GM19023 (cell line): ENCODE data around the gene RECQL5.

Source experiments
- ATAC-seq: cut with Tn5 transposase; IDR thresholded peaks from one replicate; pipeline ENCODE4 v1.9.1; 2021; ENCODE audit warnings: mild to moderate bottlenecking, moderate library complexity; ENCODE audit not compliant: unreplicated experiment

Gene RECQL5

GRCh38 chr17:75634754-75635609, 32.0 kb downstream of the RECQL5 start:
- ATAC-seq: no peak

- ATAC-seq: no peak
Observed at GRCh38 chr17:75634376-75634740, 32.6 kb downstream of the RECQL5 start.

DNA sequence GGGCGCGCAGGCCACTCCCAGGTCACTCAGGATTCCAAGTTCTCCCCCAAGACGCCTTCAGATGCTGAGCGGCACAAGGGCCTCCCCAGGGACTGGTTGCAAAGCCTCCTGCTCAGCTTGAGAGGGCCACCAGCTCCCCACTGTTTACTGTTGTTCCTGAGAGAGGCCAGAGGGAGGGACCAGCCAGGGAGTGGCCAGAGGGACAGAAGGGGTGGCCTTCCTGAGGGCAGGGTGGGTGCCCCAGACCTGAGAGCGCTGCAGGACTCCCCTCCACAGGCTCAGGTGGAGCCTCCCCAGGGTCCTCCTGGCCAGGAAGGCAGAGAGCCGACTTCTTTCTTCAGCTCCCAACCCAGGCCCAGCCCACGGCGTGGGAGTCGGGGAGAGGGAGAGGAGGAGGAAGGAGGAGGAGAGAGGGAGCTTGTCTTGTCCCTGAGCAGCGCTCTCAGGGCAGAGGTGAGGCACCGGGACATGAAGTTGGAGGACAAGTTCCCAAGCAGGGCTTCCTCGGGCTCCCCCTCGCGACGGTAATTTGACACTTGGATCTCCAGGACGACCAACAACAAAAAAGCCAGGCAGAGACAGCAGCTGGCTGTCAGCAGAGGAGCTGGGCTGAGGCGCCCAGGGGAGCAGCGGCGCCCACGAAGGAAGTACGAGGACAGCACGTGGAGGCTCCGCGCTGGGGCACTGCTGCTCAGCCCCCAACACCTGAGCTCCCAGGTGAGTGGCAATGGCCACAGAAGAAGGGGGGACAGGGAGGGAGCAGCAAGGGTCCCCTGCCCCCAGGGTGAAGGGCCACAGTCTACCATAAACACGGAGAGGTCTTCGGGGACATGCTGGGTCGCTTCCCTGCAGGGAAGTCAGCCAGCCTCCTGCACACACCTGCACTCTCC, 33.2 kb downstream of the RECQL5 start:
- ATAC-seq: no peak

- ATAC-seq: no peak
Observed at GRCh38 chr17:75632863-75633485, 34.0 kb downstream of the RECQL5 start, which contains the start of gene SMIM5. SMIM5 (plus strand) TSS chr17:75633434; CDS start chr17:75640202, 6,768 bp downstream.

DNA sequence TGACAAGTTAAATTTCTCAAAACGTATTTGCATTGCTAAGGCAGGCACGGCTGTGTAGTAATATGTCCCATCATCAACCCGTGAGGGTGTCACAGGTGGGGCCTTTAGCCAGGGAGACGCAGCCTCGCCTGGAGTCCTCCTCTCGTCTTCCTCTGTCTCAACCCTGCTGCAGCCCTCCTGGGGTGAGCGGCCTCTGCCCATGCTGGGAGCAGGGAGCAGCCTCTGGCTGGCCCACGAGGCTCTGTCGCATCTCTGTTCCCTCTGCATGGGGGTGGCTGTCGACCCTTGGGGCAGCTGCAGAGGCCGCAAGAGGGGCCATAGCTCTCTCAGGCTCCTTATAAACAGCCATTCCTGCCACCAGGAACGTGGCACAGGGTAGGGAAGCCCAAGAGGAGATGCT, 34.5 kb downstream of the RECQL5 start:
- ATAC-seq: no peak

- ATAC-seq: no peak
Observed at GRCh38 chr17:75631353-75631752, 35.6 kb downstream of the RECQL5 start.

GRCh38 chr17:75630071-75630917, 36.7 kb downstream of the RECQL5 start:
- no peak for ATAC-seq

DNA sequence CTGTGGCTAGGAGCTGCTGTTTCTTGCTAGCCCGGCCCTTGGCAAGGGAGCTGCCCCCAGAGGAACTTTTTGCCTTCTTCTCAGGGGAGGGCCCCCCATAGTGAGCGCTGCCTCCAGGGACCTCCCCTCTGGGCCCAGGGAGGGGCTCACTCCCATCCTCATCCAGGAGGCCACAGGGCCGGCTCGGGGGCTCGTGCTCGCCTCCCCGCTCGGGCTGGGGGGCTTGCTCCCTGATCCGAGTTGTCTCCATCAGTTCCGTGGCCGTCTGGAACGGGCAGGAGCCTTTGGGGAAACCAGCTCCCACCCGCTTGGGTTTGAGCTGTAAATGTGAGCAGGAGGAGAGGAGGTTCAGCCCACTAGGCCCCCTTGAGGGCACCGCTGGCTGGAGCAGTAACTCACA, 37.8 kb downstream of the RECQL5 start:
- no peak for ATAC-seq

GRCh38 chr17:75628425-75628824, 38.5 kb downstream of the RECQL5 start:
- no peak for ATAC-seq

DNA sequence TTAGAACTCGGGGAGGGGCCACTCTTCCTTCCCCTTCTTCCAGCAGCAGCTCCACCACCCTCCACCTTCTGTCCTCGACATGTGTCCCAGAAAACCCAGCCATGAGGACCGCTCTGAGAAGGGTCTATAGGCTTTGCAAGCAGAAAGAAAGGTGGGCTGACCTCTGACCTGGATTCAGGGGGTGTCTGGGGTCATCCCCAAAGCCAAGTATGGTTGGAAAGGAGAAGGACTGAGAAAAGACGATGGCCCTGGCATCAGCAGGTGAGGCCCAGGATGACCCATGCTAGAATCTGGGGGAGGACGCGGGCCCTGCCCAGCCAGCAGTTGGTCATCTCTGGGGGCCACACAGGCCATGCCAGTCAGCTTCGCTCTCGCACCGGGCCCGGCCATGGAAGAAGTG, 39.9 kb downstream of the RECQL5 start:
- ATAC-seq: no peak

DNA sequence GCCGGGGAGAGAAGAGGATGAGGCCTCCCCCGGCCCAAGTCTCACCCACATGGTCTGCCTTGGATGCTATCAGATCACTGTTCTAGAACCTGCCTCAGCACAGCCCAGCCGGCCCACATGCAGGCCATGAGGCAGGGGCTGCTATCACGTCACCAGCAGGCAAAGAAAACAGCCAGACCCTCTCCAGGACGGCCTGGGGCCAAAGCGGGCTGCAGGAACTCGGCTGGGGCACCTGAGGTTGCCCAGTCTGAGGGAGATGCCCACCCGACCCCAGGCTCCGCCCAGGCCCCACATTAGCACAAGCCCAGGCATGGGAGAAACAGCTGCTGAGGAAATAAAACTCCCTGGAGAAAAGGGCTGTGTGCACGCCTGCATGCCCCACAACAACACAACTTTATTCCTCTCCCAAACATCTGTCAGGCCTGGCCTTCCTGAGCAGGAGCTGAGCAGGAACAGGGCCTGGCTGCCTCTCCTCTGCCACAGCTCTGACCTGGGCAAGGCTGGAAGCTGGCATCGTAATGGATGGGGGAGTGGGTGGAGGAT, 40.4 kb downstream of the RECQL5 start:
- no peak for ATAC-seq

- ATAC-seq: no peak
Observed at GRCh38 chr17:75625813-75626486, 41.0 kb downstream of the RECQL5 start.

GRCh38 chr17:75624714-75625345, 42.1 kb downstream of the RECQL5 start:
- no peak for ATAC-seq

GRCh38 chr17:75624021-75624420, 42.9 kb downstream of the RECQL5 start:
- ATAC-seq: no peak

DNA sequence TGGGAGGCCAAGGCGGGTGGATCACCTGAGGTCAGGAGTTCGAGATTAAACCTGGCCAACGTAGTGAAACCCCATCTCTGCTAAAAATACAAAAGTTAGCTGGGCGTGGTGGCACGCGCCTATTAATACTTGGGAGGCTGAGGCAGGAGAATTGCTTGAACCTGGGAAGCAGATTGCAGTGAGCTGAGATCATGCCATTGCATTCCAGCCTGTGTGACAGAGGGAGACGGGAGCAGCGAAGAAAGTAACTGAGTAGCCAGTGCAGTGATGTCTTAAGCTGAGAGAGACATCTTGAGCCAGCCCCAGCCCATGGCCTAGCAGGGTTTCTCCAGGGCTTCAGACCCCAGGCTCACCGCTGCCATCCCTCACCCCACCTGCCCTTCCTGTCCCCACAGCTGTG, 43.6 kb downstream of the RECQL5 start:
- no peak for ATAC-seq

DNA sequence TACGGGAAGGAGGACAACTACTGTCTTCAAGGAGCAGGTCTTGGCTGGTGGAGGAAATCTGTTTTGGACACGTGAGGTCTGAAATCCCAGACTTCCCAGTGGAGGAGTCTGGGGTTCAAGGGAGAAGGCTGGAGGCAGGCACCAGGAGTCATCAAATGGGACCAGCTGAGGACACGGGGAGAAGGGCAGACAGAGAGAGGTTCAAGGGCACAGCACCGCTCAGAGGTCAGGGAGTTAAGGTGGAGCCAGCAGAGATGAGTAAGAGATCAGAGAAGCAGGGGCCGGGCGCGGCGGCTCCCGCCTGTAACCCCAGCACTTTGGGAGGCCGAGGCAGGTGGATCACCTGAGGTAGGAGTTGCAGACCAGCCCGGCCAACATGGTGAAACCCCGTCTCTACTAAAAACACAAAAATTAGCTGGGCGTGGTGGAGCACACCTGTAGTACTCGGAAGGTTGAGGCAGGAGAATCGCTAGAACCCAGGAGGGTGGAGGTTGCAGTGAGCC, 44.1 kb downstream of the RECQL5 start:
- ATAC-seq: no peak

DNA sequence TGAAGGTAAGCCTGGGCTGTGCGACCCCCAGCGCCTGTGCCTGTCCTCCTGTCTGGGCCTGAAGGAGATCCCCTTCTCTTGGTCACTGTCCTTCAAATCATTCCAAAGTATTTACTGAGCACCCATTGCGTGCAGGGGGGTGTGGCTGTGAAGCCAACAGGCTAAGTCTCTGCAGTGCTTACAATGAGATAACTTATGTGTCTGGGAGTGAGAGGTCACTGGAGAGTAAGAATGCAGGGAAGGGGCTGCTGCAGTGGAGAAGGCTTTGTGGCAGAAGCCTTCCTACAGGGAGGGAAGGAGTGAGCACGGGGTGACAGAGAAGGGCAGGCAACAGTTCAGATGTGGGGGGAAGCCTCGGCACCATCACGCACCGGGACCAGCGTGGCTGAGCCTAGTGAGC, 44.9 kb downstream of the RECQL5 start:
- ATAC-seq: no peak

GRCh38 chr17:75621489-75621888, 45.5 kb downstream of the RECQL5 start:
- no peak for ATAC-seq
